Neuronal stem cell (in vitro differentiated cells): Measurements from ENCODE around the gene ZFX.

Experiments
- DNase-seq: peaks from one replicate; pipeline ENCODE4 v3.0.0-alpha.2; 2013; ENCODE audit warnings: low spot score
- H2AFZ ChIP-seq: one replicate; pipeline ENCODE4 v1.6.1; 2013; ENCODE audit warnings: mild to moderate bottlenecking, low read length, inconsistent platforms
- H2AK5ac ChIP-seq: 2 replicates; pipeline ENCODE4 v1.6.1; 2013; ENCODE audit warnings: low read depth, mild to moderate bottlenecking, inconsistent platforms, low read length, moderate library complexity, mixed read lengths
- H2BK120ac ChIP-seq: 2 replicates; pipeline ENCODE4 v1.6.1; 2013; ENCODE audit warnings: low read depth, mild to moderate bottlenecking, inconsistent platforms, low read length, moderate library complexity, mixed read lengths
- H2BK12ac ChIP-seq: one replicate; pipeline ENCODE4 v1.6.1; 2013; ENCODE audit warnings: low read length, inconsistent platforms
- H2BK15ac ChIP-seq: 2 replicates; pipeline ENCODE4 v1.6.1; 2013; ENCODE audit warnings: mild to moderate bottlenecking, low read length, inconsistent platforms, mixed read lengths
- H2BK5ac ChIP-seq: one replicate; pipeline ENCODE4 v1.6.1; 2013; ENCODE audit warnings: inconsistent platforms, mild to moderate bottlenecking, low read length, moderate library complexity
- H3K14ac ChIP-seq: one replicate; pipeline ENCODE4 v1.6.1; 2013; ENCODE audit warnings: low read length, inconsistent platforms
- H3K18ac ChIP-seq: 2 replicates; pipeline ENCODE4 v1.6.1; 2013; ENCODE audit warnings: low read length, inconsistent platforms
- H3K23ac ChIP-seq: 2 replicates; pipeline ENCODE4 v1.6.1; 2013; ENCODE audit warnings: low read depth, mild to moderate bottlenecking, mixed read lengths, low read length, inconsistent platforms; ENCODE audit not compliant: poor library complexity
- H3K27ac ChIP-seq: replicated peaks from 3 replicates; pipeline ENCODE4 v1.5.1; 2013; ENCODE audit warnings: low read length, inconsistent platforms
- H3K27me3 ChIP-seq, 3 experiments: 2 replicates each; pipeline ENCODE4 v1.6.1; 2013; ENCODE audit warnings: low read length in 3 of 3, mild to moderate bottlenecking in 2 of 3, inconsistent platforms in 1 of 3, low read depth in 1 of 3, mixed read lengths in 1 of 3, moderate library complexity in 1 of 3; ENCODE audit not compliant: control insufficient read depth in 3 of 3, insufficient read depth in 3 of 3
- H3K36me3 ChIP-seq, 2 donors: replicated peaks in 1 of 2; 2 replicates each; pipeline ENCODE4 v1.6.1; 2013; ENCODE audit warnings: low read length in 2 of 2; ENCODE audit not compliant: control insufficient read depth in 2 of 2, insufficient read depth in 2 of 2
- H3K4ac ChIP-seq: 2 replicates; pipeline ENCODE4 v1.6.1; 2013; ENCODE audit warnings: inconsistent platforms, mild to moderate bottlenecking, low read length, moderate library complexity
- H3K4me1 ChIP-seq, 2 donors: 1 replicate in 1 of 2; 2 replicates in 1 of 2; pipeline ENCODE4 v1.6.1; 2013; ENCODE audit warnings: low read length in 2 of 2, low read depth in 1 of 2; ENCODE audit not compliant: control insufficient read depth in 2 of 2, insufficient read depth in 1 of 2
- H3K4me2 ChIP-seq: one replicate; pipeline ENCODE4 v1.6.1; 2013; ENCODE audit warnings: mild to moderate bottlenecking, low read length, inconsistent platforms; ENCODE audit not compliant: insufficient read depth, poor library complexity, severe bottlenecking
- H3K4me3 ChIP-seq, 2 donors: 2 replicates each; pipeline ENCODE4 v1.5.1; 2013; ENCODE audit warnings: low read length in 2 of 2, mild to moderate bottlenecking in 2 of 2, inconsistent platforms in 1 of 2, moderate library complexity in 1 of 2
- H3K79me1 ChIP-seq: one replicate; pipeline ENCODE4 v1.6.1; 2013; ENCODE audit warnings: low read depth, mild to moderate bottlenecking, inconsistent platforms, low read length, moderate library complexity
- H3K9ac ChIP-seq: one replicate; pipeline ENCODE4 v1.6.1; 2013; ENCODE audit warnings: mild to moderate bottlenecking, low read depth, low read length, inconsistent platforms; ENCODE audit not compliant: poor library complexity
- H3K9me3 ChIP-seq, 2 donors: replicated peaks in 1 of 2; 2 replicates each; pipeline versions ENCODE3 to v1.6.1; 2013; ENCODE audit warnings: low read length in 2 of 2, mild to moderate bottlenecking in 2 of 2, inconsistent platforms in 1 of 2, low read depth in 1 of 2, mixed read lengths in 1 of 2, moderate library complexity in 1 of 2; ENCODE audit not compliant: control insufficient read depth in 2 of 2, insufficient read depth in 1 of 2
- H4K8ac ChIP-seq: one replicate; pipeline ENCODE4 v1.6.1; 2013; ENCODE audit warnings: low read depth, mild to moderate bottlenecking, inconsistent platforms, low read length, moderate library complexity
- H4K91ac ChIP-seq: one replicate; pipeline ENCODE4 v1.6.1; 2013; ENCODE audit warnings: low read length, low read depth, mild to moderate bottlenecking, inconsistent platforms; ENCODE audit not compliant: poor library complexity
- WGBS, 2 donors: extraction: QIAGEN DNeasy Blood & Tissue Kit; methylation state at CpG; one replicate each; pipeline ENCODE4 v1.1.7; 2013; ENCODE audit warnings: missing lambda C conversion rate in 2 of 2, mixed read lengths in 1 of 2; ENCODE audit not compliant: insufficient read length in 2 of 2, insufficient replicate concordance in 1 of 2; ENCODE audit errors: extremely low coverage in 2 of 2; 5-methylcytosine and 5-hydroxymethylcytosine counted together

Gene ZFX

GRCh38 chrX:24216037-24216436 is 66.5 kb downstream of the ZFX start:
- no peak overlapping the region for H4K91ac ChIP-seq
- DNase-seq: no peak
- no CpG with 5 or more reads among the region's 4 CpGs for WGBS, 2 donors

DNA sequence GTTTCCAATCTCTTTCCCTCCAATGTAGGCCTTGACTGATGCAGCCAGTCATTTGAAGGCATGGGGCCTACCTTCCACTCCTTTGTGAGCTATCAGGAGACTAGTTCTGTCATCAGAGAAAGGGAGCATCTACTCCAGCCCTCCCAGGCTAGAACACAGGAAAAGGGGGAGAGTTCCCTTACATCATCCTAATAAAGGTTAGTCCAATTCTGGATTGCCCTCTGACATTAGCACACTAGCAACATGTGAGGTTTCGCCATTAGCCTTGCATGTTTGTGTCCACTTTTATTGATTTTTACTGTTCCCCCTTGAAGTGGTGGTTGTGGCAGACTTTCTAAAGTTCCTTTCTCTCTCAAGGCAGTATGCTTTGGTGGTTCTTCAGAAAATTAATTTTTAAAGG is 67.3 kb downstream of the ZFX start:
- Histone ChIP-seq H2AK5ac (no peak overlapping the region), H2BK5ac (no peak overlapping the region), H3K23ac (no peak overlapping the region), H2BK120ac (no peak overlapping the region), H3K79me1 (no peaks in the 10 kb centered on the region), H3K4me1 (no peaks in the 10 kb centered on the region), H3K4ac (no peak overlapping the region), H4K8ac (no peak overlapping the region), H3K14ac (no peak overlapping the region), H3K9me3 (no peaks in the 10 kb centered on the region), H3K4me2 (no peak overlapping the region), H3K27ac (no peak overlapping the region), H3K18ac (no peak overlapping the region), H2BK15ac (no peak overlapping the region), H3K9ac (no peak overlapping the region), H2BK12ac (no peak overlapping the region), H3K27me3 (no peaks in the 10 kb centered on the region), H3K4me3 (no peak overlapping the region), H3K36me3 (peaks cover 0 to 28% of the 10 kb centered on the region in 2 donors), H2AFZ (no peak overlapping the region), H4K91ac (no peak overlapping the region)
- WGBS, 2 donors: no CpG with 5 or more reads among the region's 1 CpG
- no peak for DNase-seq

More at GRCh38 chrX:24216037-24216436, 66.5 kb downstream of the ZFX start:
- H3K23ac ChIP-seq: no peak overlapping the region
- H3K4me2 ChIP-seq: no peak overlapping the region
- peaks cover 1 to 35% of the 10 kb centered on the region in 2 donors for H3K36me3 ChIP-seq
- H4K8ac ChIP-seq: no peak overlapping the region
- no peak overlapping the region for H3K4me3 ChIP-seq
- H2BK120ac ChIP-seq: no peak overlapping the region
- no peaks in the 10 kb centered on the region for H3K79me1 ChIP-seq
- no peaks in the 10 kb centered on the region for H3K9me3 ChIP-seq
- H3K4ac ChIP-seq: no peak overlapping the region
- no peak overlapping the region for H2AK5ac ChIP-seq
- H3K27ac ChIP-seq: no peak overlapping the region
- H2BK12ac ChIP-seq: no peak overlapping the region
- no peak overlapping the region for H2BK15ac ChIP-seq
- H3K14ac ChIP-seq: no peak overlapping the region
- H3K4me1 ChIP-seq: no peaks in the 10 kb centered on the region
- no peak overlapping the region for H3K18ac ChIP-seq
- H2BK5ac ChIP-seq: no peak overlapping the region
- H3K27me3 ChIP-seq: no peaks in the 10 kb centered on the region
- no peak overlapping the region for H3K9ac ChIP-seq
- H2AFZ ChIP-seq: no peak overlapping the region

DNA sequence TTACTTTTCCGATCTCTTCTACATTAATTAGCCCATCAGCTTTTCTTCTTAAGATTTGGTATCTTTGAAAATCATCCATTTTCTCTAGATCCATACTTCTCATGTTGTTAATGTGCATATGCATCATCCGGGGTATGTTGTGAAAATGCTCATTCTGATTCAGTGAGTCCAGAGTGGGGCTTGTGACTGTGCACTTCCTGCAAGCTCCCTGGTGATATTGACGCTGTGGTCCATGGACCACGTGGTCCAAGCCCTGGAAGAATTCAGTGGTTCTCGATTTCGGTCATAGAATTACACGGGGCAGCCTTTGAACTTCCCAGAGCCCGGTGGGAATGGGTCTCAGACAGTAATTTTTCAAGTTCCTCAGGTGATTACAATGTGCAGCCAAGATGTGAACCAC is 69.8 kb downstream of the ZFX start:
- H2BK12ac ChIP-seq: no peak overlapping the region
- H3K4me3 ChIP-seq: no peak overlapping the region
- no peak overlapping the region for H2BK120ac ChIP-seq
- no CpG with 5 or more reads among the region's 8 CpGs for WGBS, 2 donors
- H3K9me3 ChIP-seq: no peaks in the 10 kb centered on the region
- H4K8ac ChIP-seq: no peak overlapping the region
- H2AFZ ChIP-seq: no peak overlapping the region
- no peak overlapping the region for H2AK5ac ChIP-seq
- no peak overlapping the region for H3K14ac ChIP-seq
- no peak overlapping the region for H3K18ac ChIP-seq
- H3K9ac ChIP-seq: no peak overlapping the region
- no peak overlapping the region for H3K23ac ChIP-seq
- H3K27ac ChIP-seq: no peak overlapping the region
- no peaks in the 10 kb centered on the region for H3K4me1 ChIP-seq
- H2BK5ac ChIP-seq: no peak overlapping the region
- H3K4me2 ChIP-seq: no peak overlapping the region
- no peak overlapping the region for H3K4ac ChIP-seq
- DNase-seq: no peak
- H4K91ac ChIP-seq: no peak overlapping the region
- no peaks in the 10 kb centered on the region for H3K27me3 ChIP-seq
- H3K36me3 ChIP-seq: peaks cover 0 to 10% of the 10 kb centered on the region in 2 donors
- H3K79me1 ChIP-seq: no peaks in the 10 kb centered on the region
- H2BK15ac ChIP-seq: no peak overlapping the region

GRCh38 chrX:24221872-24222271 is 72.3 kb downstream of the ZFX start:
- WGBS, 2 donors: no CpG with 5 or more reads among the region's 5 CpGs
- no peak overlapping the region for H2BK15ac ChIP-seq
- no peak overlapping the region for H3K4ac ChIP-seq
- no peak overlapping the region for H3K18ac ChIP-seq
- H4K8ac ChIP-seq: no peak overlapping the region
- no peak overlapping the region for H3K4me3 ChIP-seq
- H3K9me3 ChIP-seq: peaks cover 0 to 9% of the 10 kb centered on the region in 2 donors
- H3K4me1 ChIP-seq: no peaks in the 10 kb centered on the region
- H3K23ac ChIP-seq: no peak overlapping the region
- DNase-seq: no peak
- H3K27me3 ChIP-seq: no peaks in the 10 kb centered on the region
- no peaks in the 10 kb centered on the region for H3K79me1 ChIP-seq
- H2AK5ac ChIP-seq: no peak overlapping the region
- H2BK5ac ChIP-seq: no peak overlapping the region
- H4K91ac ChIP-seq: no peak overlapping the region
- no peak overlapping the region for H2BK120ac ChIP-seq
- no peak overlapping the region for H3K9ac ChIP-seq
- no peak overlapping the region for H3K27ac ChIP-seq
- H3K14ac ChIP-seq: no peak overlapping the region
- H2BK12ac ChIP-seq: no peak overlapping the region
- no peaks in the 10 kb centered on the region for H3K36me3 ChIP-seq
- no peak overlapping the region for H3K4me2 ChIP-seq
- H2AFZ ChIP-seq: no peak overlapping the region
